GM12878 (cell line): ENCODE data around the gene FAM217B.

Source experiments
- CEBPB ChIP-seq, 2 experiments: fragments of 150-350 bp in 1 of 2; IDR thresholded peaks; 2 replicates each; pipeline ENCODE4 v1.6.1; 2012 to 2014; ENCODE audit warnings: low read depth in 2 of 2, low read length in 2 of 2, borderline replicate concordance in 1 of 2, inconsistent platforms in 1 of 2
- CREM ChIP-seq: IDR thresholded peaks from 2 replicates; pipeline ENCODE4 v1.6.1; 2014; ENCODE audit warnings: antibody characterized with exemption, low read depth
- POLR2A ChIP-seq: IDR thresholded peaks from 2 replicates; pipeline ENCODE4 v1.6.1; 2011; ENCODE audit warnings: low read depth, mild to moderate bottlenecking, low read length

DNA sequence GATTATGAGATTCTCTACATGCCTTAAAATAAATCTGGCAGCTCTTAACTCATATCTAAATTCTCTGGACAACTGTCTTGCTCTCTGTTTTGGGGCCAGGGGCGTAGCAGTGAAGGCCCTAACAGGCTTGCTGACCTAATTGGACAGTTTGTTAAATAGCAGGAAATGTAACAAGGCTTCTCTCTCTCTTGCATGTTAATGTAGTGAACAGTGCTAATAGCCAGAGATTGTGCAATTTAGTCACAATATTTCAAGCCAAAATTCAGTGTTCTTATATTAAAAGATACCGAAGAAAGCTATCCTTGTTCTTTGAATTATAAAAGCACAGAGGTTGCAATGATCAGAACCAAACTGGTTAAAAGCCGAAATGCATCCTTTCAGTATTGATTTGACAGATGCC lies 3.0 kb upstream of the FAM217B start:
- TF ChIP-seq CEBPB (IDR thresholded peaks at IDR 0.05; ENCODE audit: borderline replicate concordance in 1 of 2, low read depth in 2 of 2, low read length in 2 of 2) (no peak), POLR2A (no peak), CREM (no peak)
